T47D (cell line): ENCODE results near the gene MYO1D.

Experiments used
- DNase-seq, 2 experiments: peaks; one replicate each; pipeline versions ENCODE4 v3.0.0 to v3.0.0-alpha.2; 2011 to 2012; ENCODE audit warnings: low read depth in 1 of 2, low spot score in 1 of 2
- JUND ChIP-seq: IDR thresholded peaks from 2 replicates; pipeline ENCODE4 v1.6.1; 2012; ENCODE audit warnings: low read depth
- in situ Hi-C: cut with HindIII; loops from 2 replicates; pipeline ENCODE4 v1.10.0; 2016; ENCODE audit warnings: low sequenced_read_pairs, low pct_unique_long_range_greater_than_20kb

MYO1D gene

DNA sequence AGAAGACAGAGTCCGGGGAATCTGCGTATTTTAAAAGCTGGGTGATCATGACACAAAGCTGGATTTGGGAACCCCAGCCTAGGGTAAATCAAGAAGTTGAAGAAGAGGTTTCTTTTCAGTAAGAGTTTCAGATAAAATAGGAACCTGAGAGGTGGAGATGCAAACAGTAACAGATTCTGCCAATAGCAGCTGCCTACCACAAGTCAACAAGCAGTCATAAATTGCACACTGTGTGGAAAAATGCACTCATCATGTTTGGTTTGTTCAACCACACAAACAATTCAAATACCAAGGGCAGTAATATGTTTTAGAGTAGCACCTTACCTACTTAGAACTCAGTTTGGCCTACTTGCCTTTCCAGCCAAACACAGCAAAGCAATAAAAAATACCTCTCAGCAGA, 14.0 kb downstream of the MYO1D start:
- in situ Hi-C loops: no loop called here
- peak in 1 of 2 experiments; percentile 56 for DNase-seq
- TF ChIP-seq JUND: no peak

DNA sequence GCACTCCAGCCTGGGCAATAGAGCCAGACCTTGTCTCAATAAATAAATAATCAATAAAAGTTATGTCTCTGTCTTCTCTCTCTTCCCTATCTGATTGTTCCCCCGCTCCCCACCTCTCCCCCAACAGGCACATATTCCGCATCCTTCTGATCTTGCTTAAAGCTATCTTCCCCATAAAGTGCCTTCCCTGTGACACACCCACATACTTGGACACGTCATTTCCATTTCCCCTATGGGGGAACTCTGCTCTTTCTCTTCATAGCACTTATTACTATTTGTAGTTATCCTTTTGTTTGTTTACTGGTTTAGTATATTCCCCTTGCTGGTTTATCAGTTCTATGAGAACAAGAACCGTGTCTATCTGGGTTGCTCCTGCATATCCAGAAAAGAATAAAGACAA, 14.9 kb downstream of the MYO1D start:
- in situ Hi-C loops: no loop called here
- DNase-seq: no peak

DNA sequence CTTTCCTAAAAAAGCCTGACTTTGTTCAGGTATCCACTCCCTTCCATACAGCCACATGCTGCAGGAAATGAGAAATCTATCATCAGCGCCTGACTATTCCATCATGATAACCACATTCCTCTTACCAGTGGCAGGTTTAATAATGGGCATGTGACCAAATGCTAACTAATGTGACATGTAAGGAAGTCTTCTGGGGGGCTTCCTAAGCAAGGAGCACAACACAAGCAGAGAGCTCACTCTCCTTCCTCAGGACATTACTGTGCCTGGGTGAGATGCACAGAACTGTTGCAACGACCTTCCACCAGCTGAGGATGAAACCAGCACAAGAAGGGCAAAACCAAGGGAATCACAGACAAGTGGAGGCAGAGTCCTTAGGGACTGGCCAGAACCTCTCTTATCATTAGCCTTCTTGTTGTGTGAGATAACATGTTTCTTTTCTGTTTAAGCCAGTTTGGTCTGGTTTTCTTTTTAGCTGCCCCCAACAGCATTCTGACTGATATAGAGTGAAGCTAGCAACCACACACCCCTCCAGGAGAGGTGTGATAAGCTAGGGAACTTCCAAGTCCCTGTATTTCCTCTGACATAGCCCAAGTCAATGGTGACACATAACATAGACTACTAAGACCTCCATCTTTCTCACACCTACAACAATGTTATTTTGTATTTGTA, 16.9 kb downstream of the MYO1D start:
- in situ Hi-C loops: no loop called here
- TF ChIP-seq JUND: no peak
- no peak for DNase-seq

More for the DNA sequence above, 14.9 kb downstream of the MYO1D start:
- TF ChIP-seq JUND: no peak

DNA sequence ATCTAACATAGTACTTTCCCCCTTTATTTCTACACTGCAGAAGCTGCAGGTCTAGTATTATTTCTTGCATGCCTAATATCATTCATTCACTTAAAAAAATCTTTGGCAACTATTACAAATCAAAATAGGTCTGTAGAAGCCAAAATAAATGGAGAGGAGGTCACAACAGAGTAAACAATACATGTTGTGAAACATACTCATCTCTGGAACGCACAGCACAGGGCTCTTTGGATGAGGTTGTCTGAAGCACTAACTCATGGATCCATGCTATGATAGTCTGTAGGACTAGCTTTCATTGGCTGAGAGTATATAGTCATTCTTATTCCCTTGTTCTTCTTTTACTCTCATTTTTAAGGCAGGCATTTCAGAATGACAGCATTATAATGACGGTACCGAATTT, 21.3 kb downstream of the MYO1D start:
- no peak for TF ChIP-seq JUND
- in situ Hi-C loops: no loop called here
- DNase-seq: no peak

DNA sequence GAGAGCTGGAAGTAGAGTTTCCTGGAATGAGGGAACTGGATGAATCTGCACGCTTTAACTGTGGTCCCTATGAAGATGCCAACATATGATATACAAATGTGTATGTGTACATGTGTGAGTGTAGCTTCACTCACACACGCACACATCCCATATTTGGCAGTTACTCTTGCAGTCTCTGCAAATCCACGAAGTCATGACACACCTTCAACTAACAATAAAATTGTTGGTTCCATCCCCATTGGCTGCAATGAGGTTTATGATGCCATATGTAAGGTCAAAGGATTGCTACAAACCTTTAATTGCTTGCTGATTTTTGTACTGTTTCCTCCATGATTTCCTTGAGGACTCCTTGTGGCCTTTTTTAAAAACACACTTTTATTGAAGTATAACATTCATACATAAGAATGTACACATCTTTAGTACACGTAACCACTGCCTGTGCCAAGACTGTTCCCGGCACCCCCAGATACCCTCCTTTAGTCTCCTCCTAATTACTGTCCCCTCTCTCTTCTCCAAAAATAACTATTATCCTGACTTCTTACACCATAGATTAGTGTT, 22.0 kb downstream of the MYO1D start:
- DNase-seq: no peak
- in situ Hi-C loops: no loop called here
- TF ChIP-seq JUND: no peak

DNA sequence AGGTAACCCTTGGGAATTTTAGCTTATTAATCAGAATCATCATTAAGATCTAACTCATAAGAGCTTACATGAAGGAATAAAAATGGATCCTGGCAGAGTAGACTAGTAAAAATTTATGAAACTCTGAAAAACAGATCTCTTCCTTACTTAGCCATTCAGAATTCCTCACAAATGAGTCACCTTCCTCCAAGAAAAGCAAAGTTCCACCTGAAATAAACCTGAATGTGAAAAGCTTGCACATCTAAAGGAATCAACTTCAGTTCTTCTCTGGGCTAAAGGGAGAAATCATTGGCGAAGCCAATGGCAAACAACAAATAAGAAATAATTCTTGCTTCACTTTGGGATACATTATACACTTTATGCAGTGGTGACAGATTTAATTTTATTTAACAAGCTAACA, 22.7 kb downstream of the MYO1D start:
- TF ChIP-seq JUND: no peak
- in situ Hi-C loops: no loop called here
- no peak for DNase-seq

DNA sequence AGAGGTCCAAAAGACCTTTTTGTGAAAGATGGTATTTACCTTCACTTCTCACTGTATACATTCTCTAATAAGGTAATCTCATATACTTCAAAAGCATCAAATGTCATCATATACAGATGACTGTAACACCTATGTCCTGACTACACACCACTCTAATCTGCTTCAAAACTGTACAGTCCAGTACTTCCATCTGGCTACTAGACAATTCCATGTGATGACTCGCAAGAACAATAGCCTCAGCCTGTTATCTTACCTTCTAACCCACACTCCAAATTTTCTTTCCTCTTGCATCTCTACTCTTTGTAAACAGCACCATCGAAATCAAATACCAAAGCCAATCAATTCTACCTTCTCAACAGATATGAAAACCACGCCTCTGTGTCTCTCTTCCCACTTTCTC, 24.1 kb downstream of the MYO1D start:
- no peak for DNase-seq
- in situ Hi-C loops: no loop called here
- TF ChIP-seq JUND: no peak

DNA sequence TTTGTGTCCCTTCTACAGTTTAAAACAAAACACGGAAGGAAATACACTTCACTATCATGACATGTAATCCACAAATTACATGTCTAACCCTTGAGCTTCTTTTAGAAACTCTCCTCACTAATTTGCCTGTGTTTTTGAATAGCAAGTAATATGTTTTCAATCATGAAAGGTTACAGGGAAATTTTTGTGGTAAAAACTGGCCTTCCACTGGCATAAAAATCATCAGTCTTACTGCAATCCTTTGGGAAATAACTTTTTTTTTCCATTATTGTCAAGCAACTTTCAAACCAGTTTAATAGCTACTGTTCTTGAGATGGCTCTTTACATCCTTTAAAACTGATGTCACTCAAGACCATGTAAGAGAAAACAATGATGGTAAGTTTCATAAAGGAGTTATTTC, 27.0 kb downstream of the MYO1D start:
- no peak for DNase-seq
- TF ChIP-seq JUND: no peak
- in situ Hi-C loops: no loop called here

DNA sequence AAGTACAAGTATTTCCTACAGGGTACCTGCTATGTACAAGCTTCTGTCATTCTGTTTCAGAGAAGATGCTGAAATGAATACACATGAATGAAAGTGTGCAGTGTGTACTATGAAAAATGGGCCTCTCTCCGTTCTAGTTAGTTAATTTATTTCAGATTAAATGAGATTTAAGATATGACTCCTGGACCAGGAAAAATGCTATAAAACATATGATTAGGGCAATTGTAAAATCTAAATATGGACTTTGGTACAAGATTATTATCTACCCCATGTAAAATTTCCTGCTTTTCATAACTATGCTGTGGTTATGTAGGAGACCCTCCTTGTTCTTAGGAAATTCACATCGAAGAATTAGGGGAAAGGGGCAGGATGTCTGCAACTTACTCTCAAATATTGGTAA, 28.9 kb downstream of the MYO1D start:
- in situ Hi-C loops: no loop called here
- no peak for DNase-seq
- no peak for TF ChIP-seq JUND

DNA sequence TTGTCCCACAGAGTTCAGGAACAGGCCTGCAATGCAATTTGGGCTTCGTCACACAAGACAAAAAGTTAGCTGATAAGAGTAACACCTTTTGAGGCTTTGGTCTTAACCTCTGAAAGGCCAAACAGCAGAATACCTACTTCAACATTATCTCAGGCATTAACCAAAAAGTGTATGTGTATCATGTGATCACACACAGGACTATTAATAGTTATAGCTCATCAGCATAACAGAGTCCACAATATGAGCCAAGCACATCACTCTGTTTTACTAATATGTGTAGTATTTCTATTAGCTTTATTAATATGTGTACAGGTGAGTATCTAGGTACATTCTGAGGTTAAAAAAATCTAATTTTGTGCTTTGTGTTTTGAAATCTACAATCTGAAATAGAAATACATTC, 30.8 kb downstream of the MYO1D start:
- no peak for DNase-seq
- in situ Hi-C loops: no loop called here
- no peak for TF ChIP-seq JUND

DNA sequence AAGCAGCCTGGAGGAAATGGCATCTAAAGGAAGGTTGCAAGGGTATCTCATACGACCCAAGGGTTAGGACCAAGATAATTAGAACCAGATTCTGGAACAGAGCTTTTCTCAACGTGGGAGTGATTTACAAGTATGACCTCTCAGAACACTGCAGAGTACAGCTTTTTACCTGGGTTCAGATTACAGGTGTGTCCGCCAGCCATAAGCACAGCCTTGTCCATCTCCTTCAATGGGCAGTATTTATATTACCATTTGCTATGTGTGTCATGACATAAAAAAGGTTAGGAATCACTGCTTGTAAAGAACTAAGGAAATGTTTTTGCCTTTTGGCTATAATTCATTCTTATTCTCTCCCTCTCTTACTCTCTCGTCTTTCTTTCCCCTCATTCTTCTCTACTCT, 36.7 kb downstream of the MYO1D start:
- no peak for DNase-seq
- in situ Hi-C loops: no loop called here
- TF ChIP-seq JUND: no peak

DNA sequence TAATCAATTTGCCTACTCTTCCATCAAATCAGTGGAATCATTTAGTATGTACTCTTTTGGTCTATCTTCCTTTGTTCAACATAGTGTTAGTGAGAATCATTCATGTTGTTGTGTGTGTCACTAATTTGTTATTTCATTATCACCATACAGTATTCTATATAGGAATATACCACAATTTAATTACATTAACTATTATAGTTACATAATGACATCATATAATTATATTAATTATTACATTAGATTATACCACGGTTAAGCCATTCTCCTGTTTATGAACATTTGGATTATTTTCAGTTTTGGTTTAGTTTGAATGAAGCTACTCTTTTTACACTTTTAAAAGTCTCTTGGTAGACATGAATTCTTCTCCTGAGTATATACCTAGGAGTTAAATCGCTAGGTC, 40.4 kb downstream of the MYO1D start:
- no peak for DNase-seq
- TF ChIP-seq JUND: no peak
- in situ Hi-C loops: no loop called here

DNA sequence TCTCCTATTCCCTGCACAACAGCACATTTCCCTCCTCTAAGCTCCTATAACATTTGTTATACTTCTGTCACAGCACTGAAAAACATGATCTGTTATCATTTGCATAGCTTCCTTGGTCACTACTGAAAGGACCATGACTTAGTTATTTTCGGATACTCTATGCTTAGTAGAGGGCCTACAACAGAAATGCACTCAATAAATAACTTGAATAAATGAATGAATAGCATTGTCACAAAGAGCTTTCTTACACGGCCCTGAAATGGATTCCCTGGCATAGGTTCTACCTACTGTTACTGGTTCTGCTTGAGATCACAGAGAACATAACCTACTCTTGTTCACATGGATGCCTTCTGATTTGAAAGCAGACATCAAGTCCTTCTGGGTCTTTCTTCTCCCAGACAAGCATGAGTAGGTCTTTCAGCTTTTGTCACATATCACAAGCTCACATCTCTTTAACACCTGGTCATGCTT, 41.6 kb downstream of the MYO1D start:
- peak in 1 of 2 experiments; percentile 24 for DNase-seq
- TF ChIP-seq JUND: no peak
- in situ Hi-C loops: no loop called here

DNA sequence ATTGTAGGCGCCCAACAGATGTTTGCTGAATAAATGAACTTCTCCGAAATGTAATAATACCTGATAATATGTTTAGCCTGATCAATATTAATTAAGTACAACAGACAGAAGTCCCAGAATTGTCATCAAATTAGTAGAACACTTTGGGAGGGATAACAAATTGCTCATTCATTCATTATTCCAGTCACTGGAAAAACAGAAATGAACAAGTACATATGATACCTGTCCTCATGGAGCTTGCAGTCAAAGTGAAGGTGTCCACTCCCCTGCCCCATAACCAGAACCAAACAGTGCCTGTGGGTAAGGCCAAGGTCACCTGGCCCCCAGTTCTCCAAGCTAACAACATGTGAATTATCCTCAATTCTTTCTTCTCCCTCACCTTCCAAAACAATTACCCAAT, 42.8 kb downstream of the MYO1D start:
- TF ChIP-seq JUND: no peak
- no peak for DNase-seq
- in situ Hi-C loops: no loop called here
